SK-N-SH (cell line): ENCODE results near the gene COL6A6. TPM values are rescaled to one million over a fixed set of nuclear protein-coding genes. Genes with fewer than 3 reads are reported as not detected.

Source experiments
- CTCF ChIA-PET: fragments of 300-600, 350-600 bp; formaldehyde crosslinking; extraction: SDS; loops from one replicate; lab custom pipeline; 2021; lab: Yijun Ruan, JAX
- POLR2A ChIA-PET: fragments of 350-600 bp; sonication (Branson Sonifier 250); formaldehyde crosslinking; extraction: SDS; loops from one replicate; lab custom pipeline; 2020; ENCODE audit warnings: antibody characterized with exemption, inconsistent platforms; lab: Yijun Ruan, JAX
- DNase-seq: peaks from one replicate; pipeline ENCODE4 v3.0.0; 2012
- H2AFZ ChIP-seq: fragments of 200-600 bp; sonication (generic); 2 replicates; pipeline ENCODE4 v1.8.1; 2016; ENCODE audit warnings: antibody characterized with exemption, mild to moderate bottlenecking, low read depth
- H3F3A ChIP-seq: fragments of 200-600 bp; sonication (generic); replicated peaks from 2 replicates; pipeline ENCODE3; 2016; ENCODE audit warnings: antibody characterized with exemption, mild to moderate bottlenecking; ENCODE audit not compliant: insufficient read depth
- H3K27ac ChIP-seq, 2 experiments: fragments of 200-500 bp in 1 of 2; fragments of 200-600 bp in 1 of 2; sonication (Bioruptor generic) in 1 of 2; sonication (generic), shearing (Covaris generic) in 1 of 2; 2 replicates each; pipeline versions ENCODE4 v1.5.1 to v1.6.1; 2014 to 2016; ENCODE audit warnings: low read depth in 2 of 2, inconsistent platforms in 1 of 2, low read length in 1 of 2, mild to moderate bottlenecking in 1 of 2, mixed read lengths in 1 of 2
- H3K27me3 ChIP-seq: fragments of 200-600 bp; sonication (generic), shearing (Covaris generic); 2 replicates; pipeline ENCODE4 v1.6.1; 2016; ENCODE audit warnings: mixed run types; ENCODE audit not compliant: insufficient read depth
- H3K36me3 ChIP-seq, 2 experiments: fragments of 200-500 bp in 1 of 2; fragments of 200-600 bp in 1 of 2; sonication (Bioruptor generic) in 1 of 2; sonication (generic) in 1 of 2; replicated peaks in 1 of 2; 2 replicates each; pipeline versions ENCODE3 to v1.5.1; 2014 to 2016; ENCODE audit warnings: low read length in 1 of 2, mild to moderate bottlenecking in 1 of 2; ENCODE audit not compliant: insufficient read depth in 2 of 2, control insufficient read depth in 1 of 2
- H3K4me1 ChIP-seq, 2 experiments: fragments of 200-500 bp in 1 of 2; fragments of 200-600 bp in 1 of 2; sonication (Bioruptor generic) in 1 of 2; sonication (generic), shearing (Covaris generic) in 1 of 2; 2 replicates each; pipeline versions ENCODE4 v1.5.1 to v1.6.1; 2014 to 2016; ENCODE audit warnings: low read depth in 1 of 2, low read length in 1 of 2, mixed run types in 1 of 2; ENCODE audit not compliant: insufficient read depth in 2 of 2, control insufficient read depth in 1 of 2
- H3K4me2 ChIP-seq: fragments of 200-600 bp; sonication (generic), shearing (Covaris generic); 2 replicates; pipeline ENCODE4 v1.6.1; 2017; ENCODE audit warnings: mixed run types
- H3K4me3 ChIP-seq, 2 experiments: fragments of 200-500 bp in 1 of 2; fragments of 200-600 bp in 1 of 2; sonication (Bioruptor generic) in 1 of 2; sonication (generic), shearing (Covaris generic) in 1 of 2; 2 replicates each; pipeline versions ENCODE4 v1.5.1 to v1.8.1; 2014 to 2016; ENCODE audit warnings: low read depth in 2 of 2, inconsistent platforms in 1 of 2, low read length in 1 of 2, mild to moderate bottlenecking in 1 of 2, mixed read lengths in 1 of 2, moderate library complexity in 1 of 2
- H3K79me2 ChIP-seq: fragments of 200-600 bp; sonication (generic); 2 replicates; pipeline ENCODE4 v1.8.1; 2017; ENCODE audit warnings: mild to moderate bottlenecking; ENCODE audit not compliant: insufficient read depth
- H3K9ac ChIP-seq: fragments of 200-600 bp; sonication (generic); 2 replicates; pipeline ENCODE4 v1.6.1; 2017; ENCODE audit warnings: mixed run types
- H3K9me2 ChIP-seq: fragments of 200-600 bp; sonication (generic); 2 replicates; pipeline ENCODE4 v1.6.1; 2017; ENCODE audit warnings: mixed run types
- H3K9me3 ChIP-seq: fragments of 200-600 bp; sonication (generic); 2 replicates; pipeline ENCODE4 v1.6.1; 2017; ENCODE audit warnings: mixed run types, mild to moderate bottlenecking, moderate library complexity
- H4K20me1 ChIP-seq: fragments of 200-600 bp; sonication (generic); 2 replicates; pipeline ENCODE4 v1.6.1; 2017; ENCODE audit warnings: mild to moderate bottlenecking, mixed run types; ENCODE audit not compliant: insufficient read depth
- EZH2phosphoT487 ChIP-seq: fragments of 200-600 bp; sonication (generic); IDR thresholded peaks from 2 replicates; pipeline ENCODE4 v1.6.1; 2017; ENCODE audit warnings: low read depth, mixed run types, mild to moderate bottlenecking, antibody characterized with exemption, moderate library complexity, borderline replicate concordance
- FOSL2 ChIP-seq: IDR thresholded peaks from 2 replicates; pipeline ENCODE4 v1.4.0; 2012; ENCODE audit warnings: low read depth, mild to moderate bottlenecking, moderate library complexity, borderline replicate concordance
- FOXJ3 ChIP-seq: sonication (generic); formaldehyde crosslinking; IDR thresholded peaks from 2 replicates; pipeline ENCODE4 v1.5.1; 2020; ENCODE audit warnings: mild to moderate bottlenecking, missing genetic modification reagents
- GABPA ChIP-seq: IDR thresholded peaks from 2 replicates; pipeline ENCODE4 v1.4.0; 2012; ENCODE audit warnings: low read depth, mild to moderate bottlenecking
- GATA2 ChIP-seq: sonication (generic); formaldehyde crosslinking; IDR thresholded peaks from 2 replicates; pipeline ENCODE4 v1.5.0; 2020; ENCODE audit warnings: mild to moderate bottlenecking, missing genetic modification reagents
- IRF3 ChIP-seq: fragments of 150-350 bp; IDR thresholded peaks from 2 replicates; pipeline ENCODE4 v1.6.1; 2016; ENCODE audit warnings: mild to moderate bottlenecking, low read depth, low read length
- REST ChIP-seq: IDR thresholded peaks from 2 replicates; pipeline ENCODE4 v1.6.1; 2012; ENCODE audit warnings: mild to moderate bottlenecking, low read depth, low read length, moderate library complexity
- RFX5 ChIP-seq: IDR thresholded peaks from 2 replicates; pipeline ENCODE4 v1.6.1; 2012; ENCODE audit warnings: mild to moderate bottlenecking, improper control_type of control experiment, low read length
- TAF1 ChIP-seq: IDR thresholded peaks from 2 replicates; pipeline ENCODE4 v1.6.1; 2012; ENCODE audit warnings: low read depth, mild to moderate bottlenecking, low read length, moderate library complexity, borderline replicate concordance
- USF2 ChIP-seq: fragments of 150-350 bp; IDR thresholded peaks from 2 replicates; pipeline ENCODE4 v1.6.1; 2017; ENCODE audit warnings: antibody characterized with exemption, low read length, low read depth, borderline replicate concordance
- WGBS: methylation state at CpG from one replicate; pipeline ENCODE4 v1.1.6; 2017; ENCODE audit warnings: low lambda C conversion rate; 5-methylcytosine and 5-hydroxymethylcytosine counted together
- polyA plus RNA-seq, 3 experiments: library from polyadenylated mRNA; depleted of rRNA; stranded (reverse); fragments of >200 nt; gene quantifications; 2 replicates each; pipeline ENCODE4 v1.2.3, GENCODE V29; 2012
- TF ChIP-seq, protein P1 (sequence below): fragments of 200-600 bp; sonication (generic); IDR thresholded peaks from 2 replicates; pipeline ENCODE4 v1.6.1; 2017; ENCODE audit warnings: antibody characterized with exemption, mild to moderate bottlenecking, moderate library complexity

Gene COL6A6
- polyA plus RNA-seq, 1 of the 3 experiments (the other 2 are of a cell fraction) = not detected

DNA sequence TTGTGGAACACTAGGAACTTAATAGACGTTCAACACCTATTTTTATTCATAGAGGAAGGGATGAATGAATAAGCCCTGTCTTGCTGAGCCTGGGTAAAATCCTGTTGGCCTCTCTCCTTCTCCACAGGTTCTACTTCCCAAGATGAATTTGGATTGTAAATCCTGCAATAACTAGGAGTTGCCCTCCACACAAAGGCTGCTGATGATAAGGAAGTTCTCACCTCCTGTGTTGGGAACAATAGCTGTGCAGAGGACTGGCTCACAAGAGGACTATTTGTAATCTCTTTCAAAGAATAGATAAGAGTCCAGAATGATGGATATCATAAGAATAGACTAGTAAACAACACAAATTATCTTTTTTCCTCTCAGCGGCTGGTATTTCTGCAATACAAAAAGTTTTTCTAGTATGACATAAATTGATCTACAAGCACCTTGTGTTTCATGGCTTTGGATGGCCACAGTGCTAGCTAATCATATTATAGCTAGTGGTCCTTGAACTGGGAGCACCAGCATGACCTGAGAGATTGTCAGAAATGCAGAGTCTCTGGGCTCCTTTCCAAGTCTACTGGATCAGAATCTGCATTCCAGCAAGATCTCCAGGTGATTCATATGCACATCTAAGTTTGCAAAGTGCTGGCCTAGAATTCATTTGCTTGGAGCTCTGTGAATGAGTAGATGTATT, 28.1 kb upstream of the COL6A6 start:
- no peaks in the 10 kb centered on the region for H3K9me2 ChIP-seq
- no peak for TF ChIP-seq EZH2phosphoT487
- TF ChIP-seq RFX5 = no peak
- TF ChIP-seq FOSL2 = no peak
- TF ChIP-seq GABPA = no peak
- TF ChIP-seq REST = no peak
- TF ChIP-seq GATA2 = no peak
- TF ChIP-seq, protein P1, sequence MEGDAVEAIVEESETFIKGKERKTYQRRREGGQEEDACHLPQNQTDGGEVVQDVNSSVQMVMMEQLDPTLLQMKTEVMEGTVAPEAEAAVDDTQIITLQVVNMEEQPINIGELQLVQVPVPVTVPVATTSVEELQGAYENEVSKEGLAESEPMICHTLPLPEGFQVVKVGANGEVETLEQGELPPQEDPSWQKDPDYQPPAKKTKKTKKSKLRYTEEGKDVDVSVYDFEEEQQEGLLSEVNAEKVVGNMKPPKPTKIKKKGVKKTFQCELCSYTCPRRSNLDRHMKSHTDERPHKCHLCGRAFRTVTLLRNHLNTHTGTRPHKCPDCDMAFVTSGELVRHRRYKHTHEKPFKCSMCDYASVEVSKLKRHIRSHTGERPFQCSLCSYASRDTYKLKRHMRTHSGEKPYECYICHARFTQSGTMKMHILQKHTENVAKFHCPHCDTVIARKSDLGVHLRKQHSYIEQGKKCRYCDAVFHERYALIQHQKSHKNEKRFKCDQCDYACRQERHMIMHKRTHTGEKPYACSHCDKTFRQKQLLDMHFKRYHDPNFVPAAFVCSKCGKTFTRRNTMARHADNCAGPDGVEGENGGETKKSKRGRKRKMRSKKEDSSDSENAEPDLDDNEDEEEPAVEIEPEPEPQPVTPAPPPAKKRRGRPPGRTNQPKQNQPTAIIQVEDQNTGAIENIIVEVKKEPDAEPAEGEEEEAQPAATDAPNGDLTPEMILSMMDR = no peak
- no peak for TF ChIP-seq IRF3
- no peak for TF ChIP-seq TAF1
- TF ChIP-seq USF2 = no peak
- TF ChIP-seq FOXJ3 (CRISPR knock-in tag) = no peak
- H3K9me3 ChIP-seq = no peaks in the 10 kb centered on the region
- no peak for DNase-seq
- no peaks in the 10 kb centered on the region for H4K20me1 ChIP-seq
- no peak overlapping the region for H3K4me2 ChIP-seq
- peaks cover 0 to 9% of the 10 kb centered on the region in 2 experiments; a peak in 1 of 4 replicates for H3K4me1 ChIP-seq
- POLR2A ChIA-PET = no interaction called here
- H3K27ac ChIP-seq = no peak overlapping the region
- H3K9ac ChIP-seq = no peak overlapping the region
- no peaks in the 10 kb centered on the region for H3K79me2 ChIP-seq
- no peaks in the 10 kb centered on the region for H3K36me3 ChIP-seq
- no peak overlapping the region for H3K4me3 ChIP-seq
- no peaks in the 10 kb centered on the region for H3F3A ChIP-seq
- H3K27me3 ChIP-seq = no peaks in the 10 kb centered on the region
- WGBS = 37% methylated on average over 2 of the region's 2 CpGs
- CTCF ChIA-PET = no interaction called here
- no peak overlapping the region for H2AFZ ChIP-seq
